A549 (cell line): ENCODE results near the gene MPPED2. TPM values are rescaled to one million over a fixed set of nuclear protein-coding genes. Genes with fewer than 3 reads are reported as not detected.

Source experiments
- ATAC-seq, 2 experiments: fragments of 200-7000 bp in 1 of 2; fragments of >200 bp in 1 of 2; cut with Nextera tagmentation in 1 of 2; cut with Tn5 transposase in 1 of 2; 3 replicates each; pipeline versions ENCODE4 v1.8.0 to v1.9.1; 2018 to 2020; ENCODE audit warnings: mild to moderate bottlenecking in 1 of 2, moderate library complexity in 1 of 2
- CTCF ChIA-PET: fragments of 300-600 bp; sonication (Branson Sonifier 250); formaldehyde crosslinking; extraction: SDS; loops from one replicate; lab custom pipeline; 2021; ENCODE audit warnings: antibody characterized with exemption, inconsistent platforms; lab: Yijun Ruan, JAX
- POLR2A ChIA-PET: fragments of 350-600 bp; formaldehyde crosslinking; extraction: SDS; loops from one replicate; lab custom pipeline; 2021; ENCODE audit warnings: antibody characterized with exemption, inconsistent platforms; lab: Yijun Ruan, JAX
- DNase-seq, 2 experiments: peaks; one replicate each; pipeline versions ENCODE4 v3.0.0 to v3.0.0-alpha.2; 2011 to 2016; ENCODE audit warnings: low read depth in 1 of 2, low spot score in 1 of 2
- FAIRE-seq: peaks from 2 replicates; lab custom pipeline; 2011; peaks lifted over from hg19 to GRCh38; lab: Jason Lieb, UNC
- H3K27ac ChIP-seq, 2 experiments: fragments of >200 bp; sonication (Bioruptor Twin); formaldehyde crosslinking; 3 replicates each; pipeline ENCODE4 v1.5.1; 2016 to 2017
- H3K4me1 ChIP-seq: fragments of >200 bp; sonication (Bioruptor Twin); formaldehyde crosslinking; 3 replicates; pipeline ENCODE4 v1.6.1; 2016
- H3K4me2 ChIP-seq: fragments of >200 bp; sonication (Bioruptor Twin); formaldehyde crosslinking; 3 replicates; pipeline ENCODE4 v1.6.1; 2016
- H3K4me3 ChIP-seq: fragments of >200 bp; sonication (Bioruptor Twin); formaldehyde crosslinking; 3 replicates; pipeline ENCODE4 v1.5.1; 2016
- H3K9me3 ChIP-seq: fragments of >200 bp; sonication (Bioruptor Twin); formaldehyde crosslinking; 3 replicates; pipeline ENCODE4 v1.6.1; 2016
- ATOH8 ChIP-seq: fragments of 250-450 bp; sonication (Bioruptor Pico); IDR thresholded peaks from 2 replicates; pipeline ENCODE4 v1.5.0; 2020; ENCODE audit warnings: low read depth, mild to moderate bottlenecking, moderate library complexity
- BHLHE40 ChIP-seq: IDR thresholded peaks from 2 replicates; pipeline ENCODE4 v1.6.1; 2012; ENCODE audit warnings: low read depth, low read length, inconsistent platforms
- CBX8 ChIP-seq: fragments of 200-600 bp; sonication (generic); IDR thresholded peaks from 2 replicates; pipeline ENCODE4 v1.6.1; 2016
- CHD2 ChIP-seq: fragments of 150-350 bp; IDR thresholded peaks from 2 replicates; pipeline ENCODE4 v1.6.1; 2014; ENCODE audit warnings: low read length; ENCODE audit not compliant: partially characterized antibody
- CHD4 ChIP-seq: fragments of 200-600 bp; sonication (generic); IDR thresholded peaks from 2 replicates; pipeline ENCODE4 v1.6.1; 2016; ENCODE audit warnings: antibody characterized with exemption, mild to moderate bottlenecking, borderline replicate concordance
- EHMT2 ChIP-seq: fragments of 200-600 bp; sonication (generic); IDR thresholded peaks from 2 replicates; pipeline ENCODE4 v1.6.1; 2016; ENCODE audit warnings: antibody characterized with exemption, low read depth, mild to moderate bottlenecking, moderate library complexity
- EP300 ChIP-seq, 2 experiments: fragments of >200 bp; sonication (Bioruptor Twin); formaldehyde crosslinking; IDR thresholded peaks; 2 replicates in 1 of 2; 3 replicates in 1 of 2; pipeline ENCODE4 v1.6.1; 2016 to 2017
- ESRRA ChIP-seq: fragments of 150-350 bp; IDR thresholded peaks from 2 replicates; pipeline ENCODE4 v1.6.1; 2014; ENCODE audit warnings: mild to moderate bottlenecking, low read length, borderline replicate concordance
- FOXS1 ChIP-seq: fragments of 250-450 bp; sonication (Bioruptor Pico); IDR thresholded peaks from 2 replicates; pipeline ENCODE4 v1.5.0; 2020; ENCODE audit warnings: mild to moderate bottlenecking, moderate library complexity
- HDAC2 ChIP-seq: fragments of 200-600 bp; sonication (generic); IDR thresholded peaks from 2 replicates; pipeline ENCODE4 v1.6.1; 2016
- HES2 ChIP-seq: fragments of >200 bp; sonication (Bioruptor Twin); formaldehyde crosslinking; IDR thresholded peaks from 2 replicates; pipeline ENCODE4 v1.6.1; 2016
- HMGXB4 ChIP-seq: fragments of 250-450 bp; sonication (Bioruptor Pico); IDR thresholded peaks from 2 replicates; pipeline ENCODE4 v1.5.0; 2021; ENCODE audit warnings: mild to moderate bottlenecking, moderate library complexity, borderline replicate concordance
- HOXA7 ChIP-seq: fragments of 250-450 bp; sonication (Bioruptor Pico); IDR thresholded peaks from 2 replicates; pipeline ENCODE4 v1.5.0; 2020; ENCODE audit warnings: mild to moderate bottlenecking, moderate library complexity
- HOXB5 ChIP-seq: fragments of 250-450 bp; sonication (Bioruptor Pico); IDR thresholded peaks from 2 replicates; pipeline ENCODE4 v1.5.0; 2020; ENCODE audit warnings: mild to moderate bottlenecking, moderate library complexity
- NPAS2 ChIP-seq: fragments of 250-450 bp; sonication (Bioruptor Pico); IDR thresholded peaks from 2 replicates; pipeline ENCODE4 v1.8.0; 2022; ENCODE audit warnings: mild to moderate bottlenecking, moderate library complexity, borderline replicate concordance
- NR3C1 ChIP-seq: fragments of >200 bp; sonication (Bioruptor Twin); formaldehyde crosslinking; IDR thresholded peaks from 3 replicates; pipeline ENCODE4 v1.6.1; 2017
- RAD21 ChIP-seq, 2 experiments: fragments of >200 bp in 1 of 2; sonication (Bioruptor Twin) in 1 of 2; formaldehyde crosslinking in 1 of 2; IDR thresholded peaks in 1 of 2; conservative IDR thresholded peaks in 1 of 2; 2 replicates in 1 of 2; 3 replicates in 1 of 2; pipeline ENCODE4 v1.6.1; 2012 to 2018; ENCODE audit warnings: inconsistent platforms in 1 of 2
- RCOR1 ChIP-seq: fragments of 150-350 bp; IDR thresholded peaks from 2 replicates; pipeline ENCODE4 v1.6.1; 2014; ENCODE audit warnings: antibody characterized with exemption, low read length, low read depth
- RFX5 ChIP-seq: fragments of 450-650 bp; IDR thresholded peaks from 2 replicates; pipeline ENCODE4 v1.7.1; 2014; ENCODE audit warnings: antibody characterized with exemption, mild to moderate bottlenecking, moderate library complexity
- RNF2 ChIP-seq: fragments of 200-600 bp; sonication (generic); IDR thresholded peaks from 2 replicates; pipeline ENCODE4 v1.6.1; 2016; ENCODE audit warnings: low read depth, mild to moderate bottlenecking, antibody characterized with exemption, moderate library complexity, borderline replicate concordance
- TFCP2L1 ChIP-seq: fragments of 250-450 bp; sonication (Bioruptor Pico); IDR thresholded peaks from 2 replicates; pipeline ENCODE4 v1.5.0; 2021; ENCODE audit warnings: mild to moderate bottlenecking
- ZC3H11A ChIP-seq: fragments of 450-650 bp; IDR thresholded peaks from 2 replicates; pipeline ENCODE4 v1.6.1; 2014; ENCODE audit warnings: antibody characterized with exemption, mild to moderate bottlenecking
- ZFP36 ChIP-seq: fragments of 450-650 bp; IDR thresholded peaks from 2 replicates; pipeline ENCODE4 v1.6.1; 2014; ENCODE audit warnings: borderline replicate concordance; ENCODE audit not compliant: partially characterized antibody
- ZSCAN20 ChIP-seq: fragments of 250-450 bp; sonication (Bioruptor Pico); IDR thresholded peaks from 2 replicates; pipeline ENCODE4 v1.8.0; 2022; ENCODE audit warnings: mild to moderate bottlenecking, moderate library complexity
- WGBS: methylation state at CpG from one replicate; pipeline ENCODE4 v1.1.6; 2017; ENCODE audit errors: missing lambda C conversion rate; 5-methylcytosine and 5-hydroxymethylcytosine counted together
- polyA plus RNA-seq, 4 experiments: library from polyadenylated mRNA; depleted of rRNA in 3 of 4; stranded (reverse); fragments of >200 nt; fragmentation: RNase III in 1 of 4; extraction: RNeasy Plus Mini Kit Qiagen cat#74134 plus additional on column Dnase treatment in 1 of 4; gene quantifications; 2 replicates in 3 of 4; 3 replicates in 1 of 4; pipeline ENCODE4 v1.2.3, GENCODE V29; 2011 to 2017
- TF ChIP-seq, protein P1 (sequence below): IDR thresholded peaks from 2 replicates; pipeline ENCODE4 v1.6.1; 2012
- TF ChIP-seq, protein P2 (sequence below): fragments of >200 bp; sonication (Bioruptor Twin); formaldehyde crosslinking; IDR thresholded peaks from 3 replicates; pipeline ENCODE4 v1.5.1; 2016

MPPED2 gene
- polyA plus RNA-seq, 2 of the 4 experiments (the other 2 are of a cell fraction): not detected

DNA sequence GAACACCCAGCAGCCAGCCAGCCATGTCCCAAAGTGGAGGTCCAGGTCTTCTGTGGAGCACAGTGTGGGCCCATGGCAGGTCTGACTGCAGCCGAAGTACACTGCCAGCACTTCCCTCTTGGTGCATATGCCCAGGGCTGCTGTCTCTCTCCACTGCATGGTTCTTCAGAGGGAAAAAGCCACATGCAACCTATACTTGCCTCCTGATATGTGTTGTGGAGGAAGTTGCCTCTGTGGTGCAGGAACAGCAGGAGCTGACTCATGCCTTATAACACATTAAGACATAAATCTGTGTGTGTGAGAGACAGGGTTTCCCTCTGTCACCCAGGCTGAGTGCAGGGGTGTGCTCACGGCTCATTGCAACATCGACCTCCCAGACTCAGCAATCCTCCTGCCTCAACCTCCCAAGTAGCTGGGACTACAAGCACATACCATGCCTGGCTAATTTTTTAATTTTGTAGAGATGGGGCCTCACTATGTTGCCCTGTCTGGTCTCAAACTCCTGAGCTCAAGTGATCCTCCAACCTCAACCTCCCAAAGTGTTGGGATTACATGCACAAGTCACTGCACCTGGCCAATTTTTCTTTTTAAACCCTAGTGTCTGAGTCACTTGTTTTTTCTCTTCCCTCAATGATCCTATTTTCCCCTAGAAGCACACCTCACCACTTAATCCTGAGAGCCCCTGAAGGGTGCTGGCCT, 98.8 kb downstream of the MPPED2 start (continued):
- TF ChIP-seq HES2 (no peak), CHD2 (no peak), EHMT2 (no peak), RCOR1 (no peak), FOXS1 (CRISPR knock-in tag) (no peak), RAD21 (conservative IDR thresholded peaks at IDR 0.05 in 1 of 2, IDR thresholded peaks at IDR 0.05 in 1 of 2) (no peak), RFX5 (no peak), ESRRA (no peak)
- TF ChIP-seq, protein P1, sequence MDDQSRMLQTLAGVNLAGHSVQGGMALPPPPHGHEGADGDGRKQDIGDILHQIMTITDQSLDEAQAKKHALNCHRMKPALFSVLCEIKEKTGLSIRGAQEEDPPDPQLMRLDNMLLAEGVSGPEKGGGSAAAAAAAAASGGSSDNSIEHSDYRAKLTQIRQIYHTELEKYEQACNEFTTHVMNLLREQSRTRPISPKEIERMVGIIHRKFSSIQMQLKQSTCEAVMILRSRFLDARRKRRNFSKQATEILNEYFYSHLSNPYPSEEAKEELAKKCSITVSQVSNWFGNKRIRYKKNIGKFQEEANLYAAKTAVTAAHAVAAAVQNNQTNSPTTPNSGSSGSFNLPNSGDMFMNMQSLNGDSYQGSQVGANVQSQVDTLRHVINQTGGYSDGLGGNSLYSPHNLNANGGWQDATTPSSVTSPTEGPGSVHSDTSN: no peak

DNA sequence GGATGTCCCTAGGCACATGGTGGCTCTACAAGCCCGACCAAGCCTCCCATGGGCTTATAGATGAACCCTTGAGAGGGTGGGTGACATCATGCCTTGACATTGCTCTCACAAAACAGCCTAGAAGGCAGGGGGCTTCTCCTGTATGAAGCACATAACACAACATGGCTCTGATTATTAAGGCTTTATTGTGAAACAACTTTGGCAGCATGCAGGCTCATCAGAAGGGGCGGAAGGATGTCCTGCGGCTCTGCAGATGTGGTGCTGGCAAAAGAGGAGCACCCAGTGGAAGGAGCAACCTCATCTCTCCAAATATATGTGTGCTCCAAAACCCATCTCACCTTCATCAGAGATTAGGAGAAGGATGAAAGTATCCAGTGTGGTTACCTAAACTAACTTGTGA, 100.4 kb downstream of the MPPED2 start:
- CTCF ChIA-PET: interaction anchor here (1.6 kb wide), 1 partner anchor 9 kb away, joined by 4 read pairs; no protein-coding TSS in a partner anchor
- ATAC-seq: no peak
- WGBS: 0% methylated on average over 3 of the region's 3 CpGs

GRCh38 chr11:30485222-30485621, 100.9 kb downstream of the MPPED2 start:
- DNase-seq (no peak), FAIRE-seq (no peak), ATAC-seq (no peak)
- TF ChIP-seq ZSCAN20 (CRISPR knock-in tag) (no peak), NR3C1 (no peak)
- POLR2A ChIA-PET: no interaction called here
- Histone ChIP-seq H3K4me1 (no peaks in the 10 kb centered on the region), H3K4me2 (no peak overlapping the region), H3K27ac (no peak overlapping the region), H3K4me3 (no peak overlapping the region), H3K9me3 (no peaks in the 10 kb centered on the region)
- 46% methylated on average over 3 of the region's 3 CpGs for WGBS
- CTCF ChIA-PET: interaction anchor here (1.6 kb wide), 1 partner anchor 10 kb away, joined by 4 read pairs; no protein-coding TSS in a partner anchor

More for the DNA sequence above, 100.4 kb downstream of the MPPED2 start:
- no peak overlapping the region for H3K27ac ChIP-seq
- POLR2A ChIA-PET: no interaction called here
- FAIRE-seq (no peak), DNase-seq (no peak)
- H3K4me3 ChIP-seq: no peak overlapping the region
- H3K4me2 ChIP-seq: no peak overlapping the region
- no peaks in the 10 kb centered on the region for H3K4me1 ChIP-seq
- TF ChIP-seq HOXA7 (CRISPR knock-in tag) (no peak), RNF2 (no peak)
- H3K9me3 ChIP-seq: no peaks in the 10 kb centered on the region

DNA sequence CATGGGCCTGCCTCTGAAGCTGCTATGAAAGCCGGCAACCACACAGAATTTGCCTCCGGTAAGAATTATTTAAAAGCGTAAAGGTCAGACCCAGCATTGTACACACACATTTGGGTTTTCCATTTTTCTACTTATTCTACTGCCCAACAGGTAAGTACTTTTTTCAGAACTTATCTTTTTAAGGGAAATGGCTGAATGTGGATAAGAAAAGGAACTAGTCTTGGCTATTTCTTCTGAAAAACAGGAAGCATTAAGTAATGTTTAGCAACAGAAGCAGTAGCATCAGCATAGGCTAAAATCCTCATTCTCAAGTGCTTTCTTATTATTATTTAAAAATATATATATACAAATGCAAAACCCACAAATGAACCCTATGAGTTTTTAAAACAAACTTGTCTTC, 103.1 kb downstream of the MPPED2 start:
- Histone ChIP-seq H3K4me1 (no peaks in the 10 kb centered on the region), H3K4me3 (no peak overlapping the region), H3K4me2 (no peak overlapping the region), H3K27ac (no peak overlapping the region), H3K9me3 (no peaks in the 10 kb centered on the region)
- ChIA-PET POLR2A (no interaction called here), CTCF (no interaction called here)
- TF ChIP-seq EHMT2: no peak
- no peak for TF ChIP-seq EP300 (IDR thresholded peaks at IDR 0.05)
- no peak for TF ChIP-seq BHLHE40
- no peak for TF ChIP-seq ZFP36
- TF ChIP-seq NPAS2: no peak
- TF ChIP-seq ATOH8: no peak
- no peak for TF ChIP-seq HOXA7 (CRISPR knock-in tag)
- TF ChIP-seq HMGXB4 (CRISPR knock-in tag): no peak
- no peak for TF ChIP-seq CBX8
- no peak for TF ChIP-seq ZSCAN20 (CRISPR knock-in tag)
- no peak for TF ChIP-seq CHD4
- TF ChIP-seq HDAC2: no peak
- TF ChIP-seq ZC3H11A: no peak
- no peak for TF ChIP-seq FOXS1 (CRISPR knock-in tag)
- no peak for TF ChIP-seq TFCP2L1
- TF ChIP-seq, protein P2, sequence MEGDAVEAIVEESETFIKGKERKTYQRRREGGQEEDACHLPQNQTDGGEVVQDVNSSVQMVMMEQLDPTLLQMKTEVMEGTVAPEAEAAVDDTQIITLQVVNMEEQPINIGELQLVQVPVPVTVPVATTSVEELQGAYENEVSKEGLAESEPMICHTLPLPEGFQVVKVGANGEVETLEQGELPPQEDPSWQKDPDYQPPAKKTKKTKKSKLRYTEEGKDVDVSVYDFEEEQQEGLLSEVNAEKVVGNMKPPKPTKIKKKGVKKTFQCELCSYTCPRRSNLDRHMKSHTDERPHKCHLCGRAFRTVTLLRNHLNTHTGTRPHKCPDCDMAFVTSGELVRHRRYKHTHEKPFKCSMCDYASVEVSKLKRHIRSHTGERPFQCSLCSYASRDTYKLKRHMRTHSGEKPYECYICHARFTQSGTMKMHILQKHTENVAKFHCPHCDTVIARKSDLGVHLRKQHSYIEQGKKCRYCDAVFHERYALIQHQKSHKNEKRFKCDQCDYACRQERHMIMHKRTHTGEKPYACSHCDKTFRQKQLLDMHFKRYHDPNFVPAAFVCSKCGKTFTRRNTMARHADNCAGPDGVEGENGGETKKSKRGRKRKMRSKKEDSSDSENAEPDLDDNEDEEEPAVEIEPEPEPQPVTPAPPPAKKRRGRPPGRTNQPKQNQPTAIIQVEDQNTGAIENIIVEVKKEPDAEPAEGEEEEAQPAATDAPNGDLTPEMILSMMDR: no peak
- TF ChIP-seq HOXB5 (CRISPR knock-in tag): no peak
- WGBS: 2% methylated on average over 3 of the region's 3 CpGs
- FAIRE-seq (no peak), DNase-seq (no peak), ATAC-seq (no peak)
